ENCODE measurements around the gene IGSF21. TPM values are rescaled to one million over a fixed set of nuclear protein-coding genes. Genes with fewer than 3 reads are reported as not detected.

Gene IGSF21
- total RNA-seq = not detected in 2 replicates

DNA sequence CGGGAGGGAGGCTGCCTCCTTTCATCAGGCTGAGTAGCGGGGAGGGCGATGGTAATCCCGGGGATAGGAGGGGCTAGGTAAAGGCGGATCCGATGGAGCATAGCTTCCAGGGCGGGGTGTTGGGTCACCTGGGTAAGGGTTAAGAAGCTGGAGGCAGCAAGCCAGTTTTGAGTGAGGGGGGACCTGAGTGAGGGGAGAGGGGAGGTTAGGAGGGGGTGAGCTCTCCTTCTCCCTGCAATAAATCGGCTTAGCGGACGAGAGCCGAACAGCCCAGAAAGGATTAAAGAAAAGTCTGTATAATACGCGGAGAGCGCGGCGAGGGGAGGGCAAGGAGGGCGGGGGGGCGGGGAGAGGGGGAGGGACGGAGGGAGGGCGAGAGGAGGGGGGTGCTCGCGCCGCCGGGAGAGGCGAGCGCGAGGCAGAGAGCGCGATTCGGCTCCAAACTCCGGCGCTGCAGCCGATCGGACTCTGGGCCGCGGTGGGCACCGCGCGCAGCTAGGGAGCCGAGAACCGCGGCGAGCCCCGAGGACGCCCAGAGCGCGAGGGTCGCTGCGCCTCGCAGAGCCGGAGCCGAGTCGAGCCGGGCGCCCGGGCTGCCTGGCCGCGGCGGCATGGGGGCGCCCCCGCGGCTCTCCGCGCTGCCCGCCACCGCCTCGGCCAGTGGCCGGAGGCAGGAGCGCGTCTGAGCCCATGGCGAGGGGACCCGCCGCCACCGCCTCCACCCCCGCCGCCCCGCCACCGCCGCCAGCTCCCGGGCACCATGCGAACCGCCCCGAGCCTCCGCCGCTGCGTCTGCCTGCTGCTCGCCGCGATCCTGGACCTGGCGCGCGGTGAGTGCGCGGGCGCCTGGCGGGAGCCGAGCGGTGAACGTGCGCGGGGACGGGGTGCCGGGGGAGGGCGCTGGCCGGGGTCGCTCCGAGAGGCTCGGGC, at the start of gene IGSF21:
Gene IGSF21, plus strand, starts transcription at position 430 of the 930 bp plus-strand sequence. Its CDS starts 331 bp downstream, at position 761.

